GM12874 (cell line): ENCODE measurements around the gene IFT20.

Experiments used
- TF ChIP-seq, protein P1 (sequence below): IDR thresholded peaks from 2 replicates; pipeline ENCODE4 v1.5.1; 2011; ENCODE audit warnings: low read depth, mild to moderate bottlenecking, control low read depth, low read length, moderate library complexity; ENCODE audit not compliant: insufficient read depth

The IFT20 gene

GRCh38 chr17:28290703-28291102 is 44.6 kb downstream of the IFT20 start:
- TF ChIP-seq, protein P1, sequence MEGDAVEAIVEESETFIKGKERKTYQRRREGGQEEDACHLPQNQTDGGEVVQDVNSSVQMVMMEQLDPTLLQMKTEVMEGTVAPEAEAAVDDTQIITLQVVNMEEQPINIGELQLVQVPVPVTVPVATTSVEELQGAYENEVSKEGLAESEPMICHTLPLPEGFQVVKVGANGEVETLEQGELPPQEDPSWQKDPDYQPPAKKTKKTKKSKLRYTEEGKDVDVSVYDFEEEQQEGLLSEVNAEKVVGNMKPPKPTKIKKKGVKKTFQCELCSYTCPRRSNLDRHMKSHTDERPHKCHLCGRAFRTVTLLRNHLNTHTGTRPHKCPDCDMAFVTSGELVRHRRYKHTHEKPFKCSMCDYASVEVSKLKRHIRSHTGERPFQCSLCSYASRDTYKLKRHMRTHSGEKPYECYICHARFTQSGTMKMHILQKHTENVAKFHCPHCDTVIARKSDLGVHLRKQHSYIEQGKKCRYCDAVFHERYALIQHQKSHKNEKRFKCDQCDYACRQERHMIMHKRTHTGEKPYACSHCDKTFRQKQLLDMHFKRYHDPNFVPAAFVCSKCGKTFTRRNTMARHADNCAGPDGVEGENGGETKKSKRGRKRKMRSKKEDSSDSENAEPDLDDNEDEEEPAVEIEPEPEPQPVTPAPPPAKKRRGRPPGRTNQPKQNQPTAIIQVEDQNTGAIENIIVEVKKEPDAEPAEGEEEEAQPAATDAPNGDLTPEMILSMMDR = no peak

DNA sequence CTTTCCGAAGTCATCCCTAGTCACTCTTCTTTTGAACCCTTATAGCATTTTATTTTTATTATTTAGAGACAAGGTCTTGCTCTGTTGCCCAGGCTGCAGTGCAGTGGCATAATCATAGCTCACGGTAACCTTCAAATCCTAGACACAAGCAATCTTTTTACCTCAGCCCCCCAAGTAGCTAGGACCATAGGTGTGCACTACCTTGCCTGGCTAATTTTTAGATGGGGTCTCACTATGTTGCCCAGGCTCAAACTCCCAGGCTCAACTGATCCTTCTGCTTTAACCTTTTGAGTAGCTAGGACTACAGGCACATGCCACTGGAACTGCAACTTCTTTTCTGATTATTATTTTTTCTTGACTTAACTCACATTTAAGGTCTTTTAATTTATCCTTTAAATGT is 49.3 kb downstream of the IFT20 start:
- TF ChIP-seq, protein P1 = no peak

DNA sequence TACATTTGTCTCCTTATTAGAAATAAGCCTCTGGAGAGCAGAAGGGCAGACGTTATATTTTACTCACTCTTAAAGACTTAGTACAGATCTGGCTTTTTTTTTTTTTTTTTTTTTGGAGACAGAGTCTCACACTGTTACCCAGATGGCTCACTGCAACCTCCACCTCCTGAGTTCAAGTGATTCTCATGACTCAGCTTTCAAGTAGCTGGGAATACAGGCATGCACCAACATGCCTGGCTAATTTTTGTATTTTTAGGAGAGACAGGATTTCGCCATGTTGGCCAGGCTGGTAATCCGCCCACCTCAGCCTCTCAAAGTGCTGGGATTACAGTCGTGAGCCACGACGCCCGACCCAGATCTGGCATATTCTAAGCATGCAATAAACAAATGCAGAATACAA is 52.7 kb downstream of the IFT20 start:
- TF ChIP-seq, protein P1 = no peak

- TF ChIP-seq, protein P1 = no peak
These were observed 54.4 kb downstream of the IFT20 start for GRCh38 chr17:28280826-28281225.

- TF ChIP-seq, protein P1 = no peak
These were observed 55.9 kb downstream of the IFT20 start for GRCh38 chr17:28279411-28279810.
